H1 (cell line): ENCODE data around the gene BLTP1. TPM values are rescaled to one million over a fixed set of nuclear protein-coding genes. Genes with fewer than 3 reads are reported as not detected.

ENCODE experiments used
- CTCF ChIA-PET: fragments of 300-600 bp; sonication (Branson Sonifier 250); formaldehyde crosslinking; loops from one replicate; lab custom pipeline; 2021; ENCODE audit not compliant: partially characterized antibody; lab: Charles Lee
- POLR2A ChIA-PET: fragments of 300-600 bp; sonication (Branson Sonifier 250); formaldehyde crosslinking; loops from one replicate; lab custom pipeline; 2021; ENCODE audit warnings: inconsistent platforms; ENCODE audit not compliant: partially characterized antibody; lab: Charles Lee
- DNase-seq, 2 experiments: peaks; one replicate each; pipeline versions ENCODE4 v3.0.0 to v3.0.0-alpha.2; 2010 to 2022; ENCODE audit warnings: low spot score in 2 of 2, low read depth in 1 of 2, mixed read lengths in 1 of 2
- FAIRE-seq: peaks from 2 replicates; lab custom pipeline; 2011; peaks lifted over from hg19 to GRCh38; lab: Jason Lieb, UNC
- H2AFZ ChIP-seq: 2 replicates; pipeline ENCODE4 v1.8.1; 2012; ENCODE audit warnings: low read length, inconsistent platforms
- H2AK5ac ChIP-seq: 2 replicates; pipeline ENCODE4 v1.6.1; 2013; ENCODE audit warnings: low read depth, low read length
- H2BK120ac ChIP-seq: replicated peaks from 2 replicates; pipeline ENCODE3; 2013; ENCODE audit warnings: low read depth, low read length, inconsistent platforms
- H2BK12ac ChIP-seq: 2 replicates; pipeline ENCODE4 v1.6.1; 2013; ENCODE audit warnings: low read depth, low read length
- H2BK15ac ChIP-seq: 2 replicates; pipeline ENCODE4 v1.6.1; 2013; ENCODE audit warnings: low read length
- H2BK20ac ChIP-seq: 2 replicates; pipeline ENCODE4 v1.6.1; 2013; ENCODE audit warnings: low read length
- H2BK5ac ChIP-seq: 2 replicates; pipeline ENCODE4 v1.6.1; 2013; ENCODE audit warnings: low read depth, low read length
- H3K14ac ChIP-seq: 2 replicates; pipeline ENCODE4 v1.6.1; 2013; ENCODE audit warnings: inconsistent platforms; ENCODE audit not compliant: insufficient read length
- H3K18ac ChIP-seq: 2 replicates; pipeline ENCODE4 v1.6.1; 2013; ENCODE audit warnings: low read length; ENCODE audit errors: extremely low read depth
- H3K23ac ChIP-seq: 2 replicates; pipeline ENCODE4 v1.6.1; 2013; ENCODE audit warnings: inconsistent platforms; ENCODE audit not compliant: insufficient read length
- H3K23me2 ChIP-seq: 2 replicates; pipeline ENCODE4 v1.6.1; 2013; ENCODE audit warnings: low read depth, low read length
- H3K27ac ChIP-seq: 2 replicates; pipeline ENCODE4 v1.6.1; 2011; ENCODE audit warnings: low read depth, low read length, inconsistent platforms
- H3K27me3 ChIP-seq, 4 experiments: replicated peaks in 1 of 4; 1 replicate in 1 of 4; 2 replicates in 3 of 4; pipeline versions ENCODE4 v1.6.1 to v1.8.1; 2011 to 2013; ENCODE audit warnings: low read length in 3 of 4, mild to moderate bottlenecking in 3 of 4, inconsistent platforms in 2 of 4, mixed read lengths in 2 of 4, moderate library complexity in 1 of 4; ENCODE audit not compliant: control insufficient read depth in 3 of 4, insufficient read depth in 3 of 4; ENCODE audit errors: extremely low read depth in 1 of 4
- H3K36me3 ChIP-seq, 4 experiments: 2 replicates each; pipeline versions ENCODE4 v1.6.1 to v1.8.1; 2011 to 2013; ENCODE audit warnings: mild to moderate bottlenecking in 4 of 4, low read length in 3 of 4, moderate library complexity in 2 of 4, control low read depth in 1 of 4, inconsistent platforms in 1 of 4; ENCODE audit not compliant: insufficient read depth in 4 of 4, control insufficient read depth in 2 of 4
- H3K4ac ChIP-seq: replicated peaks from 2 replicates; pipeline ENCODE3; 2013; ENCODE audit warnings: low read length, low read depth, mixed read lengths, inconsistent platforms; ENCODE audit not compliant: insufficient read length
- H3K4me1 ChIP-seq, 4 experiments: replicated peaks in 1 of 4; 1 replicate in 1 of 4; 2 replicates in 3 of 4; pipeline versions ENCODE4 v1.6.1 to v1.8.1; 2011 to 2013; ENCODE audit warnings: low read length in 3 of 4, inconsistent platforms in 2 of 4, mixed read lengths in 1 of 4; ENCODE audit not compliant: insufficient read depth in 4 of 4, control insufficient read depth in 3 of 4
- H3K4me2 ChIP-seq, 2 experiments: 2 replicates each; pipeline versions ENCODE4 v1.6.1 to v1.8.1; 2011 to 2013; ENCODE audit warnings: low read depth in 2 of 2, low read length in 2 of 2, control low read depth in 1 of 2, inconsistent platforms in 1 of 2, mild to moderate bottlenecking in 1 of 2; ENCODE audit not compliant: insufficient read depth in 1 of 2
- H3K4me3 ChIP-seq, 4 experiments: fragments of 200-600, 300-600 bp in 1 of 4; sonication (generic), shearing (Covaris generic), sonication (Bioruptor Twin) in 1 of 4; 2 replicates each; pipeline versions ENCODE4 v1.5.1 to v1.8.1; 2011 to 2016; ENCODE audit warnings: low read length in 4 of 4, low read depth in 3 of 4, control low read depth in 2 of 4, inconsistent platforms in 2 of 4, mild to moderate bottlenecking in 2 of 4, mixed read lengths in 1 of 4, moderate library complexity in 1 of 4; ENCODE audit not compliant: insufficient read depth in 2 of 4; ENCODE audit errors: extremely low read depth in 1 of 4
- H3K56ac ChIP-seq: replicated peaks from 2 replicates; pipeline ENCODE3; 2013; ENCODE audit warnings: low read depth, mild to moderate bottlenecking, mixed read lengths, low read length, inconsistent platforms; ENCODE audit not compliant: insufficient read length
- H3K79me1 ChIP-seq: 2 replicates; pipeline ENCODE4 v1.6.1; 2013; ENCODE audit warnings: low read depth, low read length, control low read depth
- H3K79me2 ChIP-seq, 2 experiments: 2 replicates each; pipeline versions ENCODE4 v1.6.1 to v1.8.1; 2012 to 2013; ENCODE audit warnings: low read length in 2 of 2, mild to moderate bottlenecking in 2 of 2, inconsistent platforms in 1 of 2; ENCODE audit not compliant: insufficient read depth in 2 of 2, control insufficient read depth in 1 of 2
- H3K9ac ChIP-seq, 4 experiments: replicated peaks in 1 of 4; 1 replicate in 1 of 4; 2 replicates in 3 of 4; pipeline versions ENCODE4 v1.6.1 to v1.8.1; 2011 to 2013; ENCODE audit warnings: low read depth in 3 of 4, low read length in 3 of 4, control low read depth in 2 of 4, mild to moderate bottlenecking in 2 of 4, moderate library complexity in 2 of 4, inconsistent platforms in 1 of 4; ENCODE audit errors: extremely low read depth in 1 of 4
- H3K9me3 ChIP-seq, 2 experiments: 2 replicates each; pipeline versions ENCODE4 v1.6.1 to v1.8.1; 2012 to 2013; ENCODE audit warnings: mild to moderate bottlenecking in 2 of 2, moderate library complexity in 2 of 2, control low read depth in 1 of 2, inconsistent platforms in 1 of 2, low read depth in 1 of 2, low read length in 1 of 2, mixed read lengths in 1 of 2; ENCODE audit not compliant: insufficient read depth in 2 of 2
- H4K20me1 ChIP-seq, 2 experiments: replicated peaks in 1 of 2; 2 replicates each; pipeline versions ENCODE3 to v1.8.1; 2011 to 2013; ENCODE audit warnings: inconsistent platforms in 2 of 2, low read length in 2 of 2, mild to moderate bottlenecking in 1 of 2; ENCODE audit not compliant: insufficient read depth in 2 of 2, control insufficient read depth in 1 of 2
- H4K5ac ChIP-seq: 2 replicates; pipeline ENCODE4 v1.6.1; 2013; ENCODE audit warnings: low read length, low read depth, mixed read lengths, inconsistent platforms; ENCODE audit not compliant: insufficient read length
- H4K8ac ChIP-seq: 2 replicates; pipeline ENCODE4 v1.8.0; 2013; ENCODE audit warnings: mild to moderate bottlenecking, moderate library complexity, low read length, inconsistent platforms; ENCODE audit not compliant: insufficient read depth; ENCODE audit errors: extremely low read depth
- H4K91ac ChIP-seq: replicated peaks from 2 replicates; pipeline ENCODE3; 2013; ENCODE audit warnings: low read length, mixed read lengths, inconsistent platforms; ENCODE audit not compliant: insufficient read length
- RAD21 ChIP-seq, 2 experiments: IDR thresholded peaks in 1 of 2; conservative IDR thresholded peaks in 1 of 2; 2 replicates each; pipeline ENCODE4 v1.6.1; 2011; ENCODE audit warnings: low read depth in 2 of 2, low read length in 2 of 2, improper control_type of control experiment in 1 of 2, inconsistent platforms in 1 of 2, mild to moderate bottlenecking in 1 of 2, moderate library complexity in 1 of 2
- WGBS, 2 experiments: shearing (Covaris generic) in 1 of 2; methylation state at CpG; one replicate each; pipeline versions ENCODE4 v1.1.6 to v1.1.7; 2013 to 2015; ENCODE audit warnings: low lambda C conversion rate in 2 of 2, mixed read lengths in 2 of 2, inconsistent platforms in 1 of 2, low coverage in 1 of 2, missing lambda C conversion rate in 1 of 2; ENCODE audit not compliant: insufficient replicate concordance in 2 of 2, insufficient coverage in 1 of 2, insufficient read length in 1 of 2; ENCODE audit errors: extremely low coverage in 1 of 2, missing lambda C conversion rate in 1 of 2; 5-methylcytosine and 5-hydroxymethylcytosine counted together
- polyA plus RNA-seq, 7 experiments: library from polyadenylated mRNA; depleted of rRNA in 3 of 7; stranded (reverse) in 5 of 7; unstranded in 2 of 7; fragments of >200 nt in 5 of 7; fragments of 200-250 nt in 2 of 7; gene quantifications; 1 replicate in 5 of 7; 2 replicates in 1 of 7; 4 replicates in 1 of 7; pipeline versions ENCODE4 v1.2.1 to v1.2.3, GENCODE V29; 2011 to 2013; ENCODE audit warnings: missing spikeins in 2 of 7, mixed read lengths in 2 of 7
- total RNA-seq: library from RNA; stranded (reverse); fragmentation: NEBNext Ultra II Directional; extraction: Animal tissue kit (Norgen Biotek cat#: 25700); gene quantifications from 2 replicates; pipeline ENCODE4 v1.2.1, GENCODE V29; 2021

BLTP1 gene
- total and polyA plus RNA-seq, 2 of the 8 experiments (the other 6 are each of a cell fraction or from before 2014, with no cell fraction given), result 14.0 to 27.9 TPM

DNA sequence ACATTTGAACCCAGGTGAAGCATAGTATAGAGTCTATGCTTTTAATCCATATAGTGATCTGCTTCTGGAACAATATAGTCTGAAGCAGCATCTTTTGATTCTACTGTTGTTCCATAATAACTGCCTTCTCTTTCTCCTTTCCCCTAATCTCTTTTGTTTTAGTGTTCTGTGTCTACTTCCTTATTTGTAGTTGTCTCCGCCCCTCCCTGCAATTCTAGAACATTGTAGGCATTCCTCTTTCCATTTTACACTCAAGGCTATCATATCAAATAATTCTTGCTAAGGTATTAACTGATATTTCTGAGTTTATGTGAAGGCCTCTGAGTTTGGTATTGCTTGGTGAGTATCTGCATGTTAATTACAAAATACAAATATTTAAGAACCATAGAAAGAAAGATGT lies 11.6 kb downstream of the BLTP1 start:
- FAIRE-seq, result no peak
- H3K79me2 ChIP-seq, result peaks cover 3 to 42% of the 10 kb centered on the region in 2 experiments; a peak in 3 of 4 replicates
- H2BK15ac ChIP-seq, result no peak overlapping the region
- no peak for TF ChIP-seq RAD21 (IDR thresholded peaks at IDR 0.05 in 1 of 2, conservative IDR thresholded peaks at IDR 0.05 in 1 of 2; ENCODE audit: low read depth in 2 of 2, low read length in 2 of 2)

More for the DNA sequence above, 11.6 kb downstream of the BLTP1 start:
- H4K91ac ChIP-seq, result no peak overlapping the region
- H2BK120ac ChIP-seq, result no peak overlapping the region
- no peak overlapping the region for H3K9ac ChIP-seq
- no peak overlapping the region for H3K56ac ChIP-seq
- CTCF ChIA-PET, result no interaction called here
- H3K4me2 ChIP-seq, result no peak overlapping the region
- no peak overlapping the region for H4K5ac ChIP-seq
- no peak overlapping the region for H3K4ac ChIP-seq
- 0 out of 7 replicates have a peak, but pooled peaks cover 0 to 2% (median 0%) of the 10 kb centered on the region in 4 experiments for H3K4me1 ChIP-seq
- H3K9me3 ChIP-seq, result no peaks in the 10 kb centered on the region
- H3K27ac ChIP-seq, result no peak overlapping the region
- WGBS, 2 experiments, result 74% methylated on average over 1 of the region's 1 CpG; no CpG with 5 or more reads in 1 of the 2 experiments
- H2BK12ac ChIP-seq, result no peak overlapping the region
- no peak overlapping the region for H2AFZ ChIP-seq
- H3K14ac ChIP-seq, result no peak overlapping the region
- H3K23me2 ChIP-seq, result no peaks in the 10 kb centered on the region
- H3K18ac ChIP-seq, result no peak overlapping the region
- no peaks in the 10 kb centered on the region for H3K36me3 ChIP-seq
- no peak overlapping the region for H3K4me3 ChIP-seq
- H2AK5ac ChIP-seq, result no peak overlapping the region
- H3K27me3 ChIP-seq, result no peaks in the 10 kb centered on the region
- POLR2A ChIA-PET, result no interaction called here
- peaks cover 5% of the 10 kb centered on the region; the same call in 1 of the 2 replicates for H3K79me1 ChIP-seq
- H3K23ac ChIP-seq, result no peak overlapping the region
- no peaks in the 10 kb centered on the region for H4K20me1 ChIP-seq
- H2BK20ac ChIP-seq, result no peak overlapping the region
- no peak overlapping the region for H4K8ac ChIP-seq
- no peak for DNase-seq
- no peak overlapping the region for H2BK5ac ChIP-seq
